Activated CD8-positive, alpha-beta memory T cell treated with anti-CD3 and anti-CD28 coated beads, Interleukin-2, amount 10 ng/mL, durations not matched to agents 7 days and 5 days (primary cell): Measurements from ENCODE around the gene SECISBP2. TPM values are rescaled to one million over a fixed set of nuclear protein-coding genes. Genes with fewer than 3 reads are reported as not detected.

ENCODE experiments used
- ATAC-seq: fragments of 150-1000 bp; cut with Tn5 transposase; one replicate; pipeline ENCODE4 v1.10.0; 2021; ENCODE audit warnings: moderate library complexity
- CTCF ChIA-PET: fragments of 350-600 bp; sonication (Branson Sonifier 250); formaldehyde crosslinking; loops from one replicate; lab custom pipeline; 2021; ENCODE audit warnings: antibody characterized with exemption; lab: Charles Lee
- DNase-seq: peaks from one replicate; pipeline ENCODE4 v3.0.0-alpha.2; 2020
- H3K27ac Mint-ChIP-seq: one replicate; pipeline ENCODE4 v1.8.0; 2021; ENCODE audit warnings: mild to moderate bottlenecking, mixed read lengths
- H3K27me3 Mint-ChIP-seq: one replicate; pipeline ENCODE4 v1.8.0; 2021; ENCODE audit warnings: mixed read lengths
- H3K36me3 Mint-ChIP-seq: one replicate; pipeline ENCODE4 v1.8.0; 2021; ENCODE audit warnings: mild to moderate bottlenecking, mixed read lengths
- H3K4me1 Mint-ChIP-seq: one replicate; pipeline ENCODE4 v1.8.0; 2021; ENCODE audit warnings: mixed read lengths
- H3K4me3 Mint-ChIP-seq: one replicate; pipeline ENCODE4 v1.8.0; 2021; ENCODE audit warnings: mild to moderate bottlenecking, moderate library complexity, mixed read lengths
- H3K9me3 Mint-ChIP-seq: one replicate; pipeline ENCODE4 v1.8.0; 2022; ENCODE audit warnings: low read depth, mixed read lengths
- total RNA-seq, 2 experiments: library from RNA; stranded (reverse); gene quantifications; one replicate each; pipeline ENCODE4 v1.2.3, GENCODE V29; 2021

Gene SECISBP2
- total RNA-seq, 2 experiments from 2014 or later, result 36.1 to 40.2 TPM

DNA sequence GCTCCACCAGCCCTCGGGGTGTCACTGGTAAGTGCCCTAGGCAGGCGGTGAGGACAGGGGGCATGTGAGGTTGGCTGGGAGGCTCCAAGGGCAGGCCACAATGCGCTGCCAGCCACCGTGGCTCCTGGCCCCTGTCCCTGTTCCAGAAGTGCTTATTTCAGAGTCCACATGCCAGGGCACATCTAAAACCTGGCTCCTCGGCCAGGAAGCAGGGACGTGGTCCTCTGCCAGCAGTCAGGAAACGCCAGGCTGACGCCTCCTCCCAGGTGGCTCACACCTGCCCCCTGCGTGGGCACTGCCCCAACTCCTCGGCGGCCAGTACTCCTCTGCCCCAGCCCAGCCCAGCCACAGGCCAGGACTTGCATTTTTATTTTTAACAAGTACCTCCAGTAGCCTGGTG lies 68.5 kb downstream of the SECISBP2 start:
- CTCF ChIA-PET, result interaction anchor here (1.5 kb wide), 1 partner anchor 12 kb away, joined by 3 read pairs; no protein-coding TSS in a partner anchor
- peaks cover 35% of the 10 kb centered on the region for H3K4me1 Mint-ChIP-seq

DNA sequence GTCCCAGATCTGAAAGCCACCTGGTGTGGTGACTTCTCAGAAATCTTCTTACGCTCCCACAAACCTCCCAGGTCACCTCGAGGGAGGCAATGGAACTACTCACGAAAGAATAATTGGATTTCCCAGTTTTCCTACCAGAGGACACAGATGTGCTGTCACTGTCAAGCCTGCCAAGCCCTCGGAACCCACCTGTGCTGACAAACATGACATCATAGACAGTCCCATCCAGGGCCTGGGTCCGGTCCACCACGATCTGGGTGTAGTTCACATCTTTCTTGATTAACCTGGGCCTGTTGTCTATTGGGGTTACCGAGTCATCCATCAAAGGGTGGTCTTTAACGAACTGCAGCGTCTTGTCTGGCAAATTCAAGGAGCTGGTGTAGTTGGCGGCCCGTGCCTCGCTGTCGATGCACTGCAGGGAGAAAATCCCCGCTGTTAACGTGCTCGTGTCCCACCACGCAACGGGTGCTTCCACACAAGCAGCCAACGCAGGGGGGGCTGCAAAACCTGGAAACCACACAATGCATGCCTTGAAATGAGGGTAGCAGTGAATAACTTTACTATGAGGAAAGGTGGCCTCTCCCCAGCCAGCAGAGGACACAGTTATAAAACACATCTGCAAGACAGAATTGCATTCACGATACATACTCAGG lies 69.0 kb downstream of the SECISBP2 start:
- DNase-seq, result no peak
- no peak overlapping the region for H3K27ac Mint-ChIP-seq
- peaks cover 34% of the 10 kb centered on the region for H3K4me1 Mint-ChIP-seq
- no peak for ATAC-seq
- H3K36me3 Mint-ChIP-seq, result peaks cover 83% of the 10 kb centered on the region
- H3K27me3 Mint-ChIP-seq, result no peaks in the 10 kb centered on the region
- H3K4me3 Mint-ChIP-seq, result no peak overlapping the region
- CTCF ChIA-PET, result no interaction called here
- no peaks in the 10 kb centered on the region for H3K9me3 Mint-ChIP-seq

More for the DNA sequence above, 68.5 kb downstream of the SECISBP2 start:
- H3K36me3 Mint-ChIP-seq, result peaks cover 82% of the 10 kb centered on the region
- no peak overlapping the region for H3K4me3 Mint-ChIP-seq
- no peak for DNase-seq
- H3K9me3 Mint-ChIP-seq, result no peaks in the 10 kb centered on the region
- H3K27ac Mint-ChIP-seq, result no peak overlapping the region
- no peak for ATAC-seq
- no peaks in the 10 kb centered on the region for H3K27me3 Mint-ChIP-seq

DNA sequence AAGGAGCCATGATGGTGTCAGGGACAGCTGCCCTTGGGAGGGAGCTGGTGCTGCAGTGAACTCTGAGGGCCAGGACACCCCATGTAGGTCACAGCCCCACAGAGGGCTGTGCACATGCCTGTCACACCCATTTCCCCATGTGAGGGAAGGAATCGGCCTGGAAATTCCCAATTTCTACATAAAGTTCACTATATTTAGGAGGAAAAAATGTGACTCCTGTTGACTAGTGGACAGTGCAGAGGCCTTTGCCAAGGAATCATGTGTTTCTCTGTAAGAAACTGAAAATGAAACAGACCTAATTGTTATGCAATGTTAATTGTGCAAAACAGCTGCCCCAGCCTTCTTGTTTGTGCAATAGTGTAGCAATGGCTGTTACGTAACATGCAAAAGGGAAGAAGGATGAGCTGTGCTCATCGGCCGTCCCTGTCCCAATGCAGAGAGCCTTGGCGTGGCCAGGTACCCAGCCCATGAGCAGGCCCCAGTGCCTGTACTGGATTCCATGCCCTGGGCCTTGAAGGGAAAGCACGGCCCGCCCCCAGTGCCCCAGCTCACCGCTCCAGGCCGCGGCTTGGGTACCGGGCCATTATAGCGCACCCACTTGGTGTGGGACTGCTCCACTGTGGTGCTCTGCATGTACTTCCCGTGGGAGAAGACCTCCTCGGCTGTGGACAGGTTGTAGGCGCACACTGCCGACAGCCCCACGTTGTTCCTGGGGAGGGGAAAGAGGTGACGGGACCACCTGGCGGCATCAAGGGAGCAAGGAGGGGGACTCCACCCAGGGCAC lies 70.0 kb downstream of the SECISBP2 start:
- Mint-ChIP-seq H3K27ac (no peak overlapping the region), H3K4me1 (peaks cover 35% of the 10 kb centered on the region), H3K4me3 (no peak overlapping the region), H3K9me3 (no peaks in the 10 kb centered on the region), H3K27me3 (no peaks in the 10 kb centered on the region), H3K36me3 (peaks cover 85% of the 10 kb centered on the region)
- ATAC-seq, result no peak
- DNase-seq, result no peak
- CTCF ChIA-PET, result interaction anchor here (0.6 kb wide), 1 partner anchor 35 kb away, joined by 3 read pairs; no protein-coding TSS in a partner anchor

DNA sequence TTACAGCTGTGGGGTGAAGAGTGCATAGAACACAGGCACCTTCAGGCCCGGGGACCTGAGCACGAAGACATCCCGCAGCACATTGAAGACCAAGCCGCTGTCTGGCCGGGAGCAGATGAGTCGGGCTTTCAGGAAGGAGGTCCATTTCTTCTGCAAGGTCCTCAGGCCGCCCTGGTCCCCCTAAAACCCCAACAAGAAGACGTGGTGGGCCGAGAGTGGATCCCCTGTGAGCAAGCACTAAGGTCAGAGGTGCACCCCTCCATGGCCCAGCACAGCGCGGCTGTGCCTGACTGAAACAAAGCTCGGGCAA lies 70.5 kb downstream of the SECISBP2 start:
- H3K9me3 Mint-ChIP-seq, result no peaks in the 10 kb centered on the region
- H3K27me3 Mint-ChIP-seq, result no peaks in the 10 kb centered on the region
- CTCF ChIA-PET, result interaction anchor here (0.6 kb wide), 1 partner anchor 36 kb away, joined by 3 read pairs; no protein-coding TSS in a partner anchor
- H3K27ac Mint-ChIP-seq, result no peak overlapping the region
- H3K36me3 Mint-ChIP-seq, result peaks cover 87% of the 10 kb centered on the region
- ATAC-seq (no peak), DNase-seq (no peak)
- H3K4me3 Mint-ChIP-seq, result no peak overlapping the region
- H3K4me1 Mint-ChIP-seq, result peaks cover 34% of the 10 kb centered on the region

DNA sequence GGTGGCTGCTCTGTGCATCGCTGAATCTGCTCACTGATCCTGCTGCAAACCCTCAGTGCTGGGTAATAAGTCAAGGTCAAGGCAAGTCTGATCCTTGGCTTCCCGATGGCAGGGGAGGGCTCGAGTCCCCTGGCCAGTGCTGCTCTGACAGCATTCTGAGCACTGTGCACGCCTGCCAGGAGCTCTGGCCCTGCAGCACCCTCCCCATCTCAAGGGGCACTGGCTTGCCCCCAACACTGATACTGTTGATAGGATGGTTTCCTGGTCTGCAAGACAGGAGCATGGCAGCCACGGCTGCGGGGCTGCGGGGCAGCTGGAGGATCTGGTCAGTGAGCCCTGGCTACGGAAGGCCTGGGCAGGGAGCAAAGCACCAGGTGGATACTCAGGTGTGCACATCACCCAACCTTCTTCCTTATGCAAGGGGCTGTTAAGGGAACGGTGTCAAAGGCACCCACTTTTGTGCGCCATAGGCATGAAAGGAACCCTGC lies 71.8 kb downstream of the SECISBP2 start:
- H3K27me3 Mint-ChIP-seq, result no peaks in the 10 kb centered on the region
- H3K27ac Mint-ChIP-seq, result peak overlapping the region; percentile 72
- ATAC-seq, result no peak
- H3K4me3 Mint-ChIP-seq, result no peak overlapping the region
- no peak for DNase-seq
- peaks cover 86% of the 10 kb centered on the region for H3K36me3 Mint-ChIP-seq
- CTCF ChIA-PET, result no interaction called here
- H3K4me1 Mint-ChIP-seq, result peaks cover 33% of the 10 kb centered on the region
- no peaks in the 10 kb centered on the region for H3K9me3 Mint-ChIP-seq

DNA sequence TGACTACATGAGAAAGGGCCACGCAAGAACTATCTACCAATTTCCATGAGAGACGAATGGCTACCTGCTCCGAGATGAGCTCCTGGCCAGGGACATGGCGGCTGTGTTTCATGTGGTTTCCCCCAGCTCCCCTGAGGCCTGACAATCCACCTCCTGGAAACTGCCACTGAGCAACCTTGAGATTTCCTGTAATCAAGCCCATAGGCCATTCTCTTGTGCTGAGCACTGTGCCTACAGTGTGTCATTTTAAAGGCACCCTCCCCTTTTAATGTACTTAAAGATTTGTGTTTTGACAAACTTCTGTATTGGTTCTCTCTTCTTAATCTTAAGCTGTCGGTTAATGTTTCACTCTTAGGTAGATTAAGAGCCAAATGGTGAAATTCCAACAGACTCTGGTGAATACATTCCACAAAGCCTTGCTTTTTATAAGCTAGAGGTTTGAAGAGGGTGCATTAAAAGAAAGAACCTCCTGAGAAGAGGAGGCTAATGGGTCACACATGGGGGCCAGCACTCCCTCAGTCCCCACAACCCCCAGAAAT lies 72.3 kb downstream of the SECISBP2 start:
- no peaks in the 10 kb centered on the region for H3K27me3 Mint-ChIP-seq
- H3K9me3 Mint-ChIP-seq, result no peaks in the 10 kb centered on the region
- peaks cover 89% of the 10 kb centered on the region for H3K36me3 Mint-ChIP-seq
- H3K4me3 Mint-ChIP-seq, result no peak overlapping the region
- H3K27ac Mint-ChIP-seq, result peak overlapping the region; percentile 38
- DNase-seq (no peak), ATAC-seq (no peak)
- CTCF ChIA-PET, result no interaction called here
- peaks cover 32% of the 10 kb centered on the region for H3K4me1 Mint-ChIP-seq

DNA sequence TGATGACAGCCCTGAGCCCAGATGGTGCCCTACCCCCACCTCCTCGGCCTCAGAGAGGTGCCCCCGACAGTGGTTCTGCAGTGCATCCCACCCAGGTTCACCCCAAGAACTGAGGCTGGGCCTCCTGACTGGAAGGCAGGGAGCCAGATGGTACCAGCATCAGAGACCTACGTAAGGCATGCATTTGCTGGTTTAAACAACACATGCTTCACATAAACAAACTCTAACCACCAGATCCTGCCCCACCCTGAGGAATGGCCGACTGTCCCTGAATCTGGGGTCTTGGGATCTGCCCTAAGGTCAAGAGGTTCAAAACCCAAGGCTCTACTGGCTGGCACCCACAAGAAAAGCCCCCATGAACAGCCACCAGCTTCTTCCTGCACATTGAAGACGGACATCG lies 73.3 kb downstream of the SECISBP2 start:
- DNase-seq (no peak), ATAC-seq (no peak)
- no peak overlapping the region for H3K27ac Mint-ChIP-seq
- peaks cover 32% of the 10 kb centered on the region for H3K4me1 Mint-ChIP-seq
- no peaks in the 10 kb centered on the region for H3K9me3 Mint-ChIP-seq
- peaks cover 89% of the 10 kb centered on the region for H3K36me3 Mint-ChIP-seq
- no peak overlapping the region for H3K4me3 Mint-ChIP-seq
- CTCF ChIA-PET, result no interaction called here
- H3K27me3 Mint-ChIP-seq, result no peaks in the 10 kb centered on the region

DNA sequence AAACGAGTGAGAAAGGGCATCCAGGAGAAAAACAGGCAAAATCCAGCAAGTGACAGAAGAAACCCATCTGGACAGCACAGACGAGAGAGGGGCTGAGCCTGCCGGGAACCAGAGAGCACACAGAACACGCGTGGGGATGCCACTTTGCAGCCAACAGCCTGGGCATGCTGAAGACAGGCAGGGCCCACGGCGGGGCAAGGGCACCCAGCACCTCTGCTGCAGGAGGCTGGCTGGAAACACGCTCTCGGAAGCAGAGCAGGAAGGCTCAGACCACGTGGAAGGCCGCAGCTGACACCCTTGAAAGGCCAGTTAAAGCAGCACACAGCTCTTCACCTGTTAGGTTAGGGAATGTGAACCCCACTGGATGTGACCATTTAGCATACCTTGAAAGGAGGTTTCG lies 76.1 kb downstream of the SECISBP2 start:
- CTCF ChIA-PET, result no interaction called here
- no peaks in the 10 kb centered on the region for H3K9me3 Mint-ChIP-seq
- H3K4me1 Mint-ChIP-seq, result peaks cover 28% of the 10 kb centered on the region
- H3K36me3 Mint-ChIP-seq, result peaks cover 89% of the 10 kb centered on the region
- no peak overlapping the region for H3K4me3 Mint-ChIP-seq
- ATAC-seq (no peak), DNase-seq (no peak)
- H3K27ac Mint-ChIP-seq, result no peak overlapping the region
- H3K27me3 Mint-ChIP-seq, result no peaks in the 10 kb centered on the region

DNA sequence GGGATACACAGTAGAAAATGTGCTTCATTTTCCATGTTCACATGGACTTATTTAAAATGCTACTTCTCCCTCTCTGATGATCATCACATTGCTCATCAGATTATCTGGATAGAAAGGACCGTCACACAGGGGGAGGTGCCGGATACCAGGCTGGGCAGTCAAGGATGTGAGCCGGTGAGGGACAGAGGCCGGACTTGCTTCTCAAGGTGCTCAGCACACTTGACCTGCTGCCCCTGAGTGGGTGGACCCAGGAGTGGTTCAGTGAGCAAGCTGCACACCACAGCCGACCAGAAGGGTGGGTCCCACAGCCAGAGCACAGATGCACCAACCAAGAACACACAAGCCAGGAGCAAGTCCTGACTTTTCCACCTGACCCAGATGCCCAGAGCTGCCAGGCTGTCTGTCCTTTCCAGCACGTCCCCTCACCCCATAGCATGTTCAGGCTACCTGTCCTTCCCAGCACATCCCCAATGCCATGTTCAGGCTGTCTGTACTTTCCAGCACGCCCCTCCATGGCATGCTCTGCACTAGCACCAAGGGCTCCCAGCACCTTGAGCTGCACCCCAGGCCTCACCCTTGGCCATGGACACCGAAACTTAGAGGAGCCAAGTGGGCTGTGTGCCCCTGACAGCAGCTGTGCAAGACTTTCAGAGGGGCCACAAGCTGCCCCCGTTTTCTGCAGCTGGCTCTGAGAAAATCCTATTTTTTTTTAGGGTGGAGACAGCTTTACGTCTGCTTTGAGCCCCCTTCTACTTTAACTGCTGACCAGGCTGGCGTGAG lies 77.8 kb downstream of the SECISBP2 start:
- CTCF ChIA-PET, result no interaction called here
- H3K9me3 Mint-ChIP-seq, result no peaks in the 10 kb centered on the region
- H3K36me3 Mint-ChIP-seq, result peaks cover 84% of the 10 kb centered on the region
- no peaks in the 10 kb centered on the region for H3K27me3 Mint-ChIP-seq
- DNase-seq, result no peak
- H3K27ac Mint-ChIP-seq, result peak overlapping the region; percentile 35
- no peak overlapping the region for H3K4me3 Mint-ChIP-seq
- H3K4me1 Mint-ChIP-seq, result peaks cover 18% of the 10 kb centered on the region
- ATAC-seq, result no peak

DNA sequence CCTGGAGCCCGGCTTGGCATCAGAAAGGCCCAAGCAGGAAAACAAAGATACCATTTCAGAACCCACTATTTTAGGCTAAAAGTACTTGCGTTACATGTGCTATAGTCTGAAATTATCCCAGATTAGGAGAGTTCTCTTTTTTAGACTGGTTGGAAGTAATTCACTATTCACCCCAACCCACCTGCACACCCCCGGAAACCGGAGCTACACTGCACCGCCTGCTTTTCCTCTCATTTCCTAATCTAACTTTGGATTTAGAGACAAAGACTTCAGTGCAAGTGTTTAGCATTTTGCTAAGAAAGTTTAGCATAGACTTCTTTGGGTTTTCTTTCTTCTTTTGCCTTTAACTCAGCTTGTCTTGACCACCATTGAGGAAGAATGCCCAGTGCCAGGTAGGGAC lies 79.2 kb downstream of the SECISBP2 start:
- Mint-ChIP-seq H3K27me3 (no peaks in the 10 kb centered on the region), H3K36me3 (peaks cover 84% of the 10 kb centered on the region), H3K4me3 (no peak overlapping the region), H3K9me3 (no peaks in the 10 kb centered on the region), H3K27ac (peak overlapping the region; percentile 27), H3K4me1 (peaks cover 19% of the 10 kb centered on the region)
- ATAC-seq, result no peak
- CTCF ChIA-PET, result no interaction called here
- DNase-seq, result no peak

DNA sequence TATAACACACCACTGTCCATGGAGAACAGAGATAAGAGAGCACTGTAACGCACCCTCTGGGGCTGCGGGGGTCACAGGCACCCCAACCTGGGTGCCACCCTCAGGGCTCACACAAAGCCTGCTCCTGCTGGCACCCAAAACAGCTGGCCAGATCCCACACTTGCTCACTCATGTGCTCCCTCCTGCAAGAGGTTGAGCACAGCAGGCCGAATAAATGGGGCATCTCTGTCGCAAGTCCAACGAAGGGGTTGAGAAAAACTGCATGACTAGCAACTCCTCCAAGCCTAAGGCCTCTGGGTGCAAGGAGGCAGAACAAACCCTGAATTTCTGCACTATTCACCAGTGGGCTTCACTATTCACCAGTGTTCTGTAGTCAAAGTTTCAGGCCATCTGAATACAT lies 80.3 kb downstream of the SECISBP2 start:
- no peaks in the 10 kb centered on the region for H3K27me3 Mint-ChIP-seq
- peaks cover 15% of the 10 kb centered on the region for H3K4me1 Mint-ChIP-seq
- CTCF ChIA-PET, result interaction anchor here (1.0 to 1.2 kb wide), 2 partner anchors 24 to 28 kb away, joined by 4 to 5 read pairs; no protein-coding TSS in a partner anchor
- peaks cover 79% of the 10 kb centered on the region for H3K36me3 Mint-ChIP-seq
- H3K9me3 Mint-ChIP-seq, result no peaks in the 10 kb centered on the region
- no peak overlapping the region for H3K27ac Mint-ChIP-seq
- DNase-seq (no peak), ATAC-seq (no peak)
- no peak overlapping the region for H3K4me3 Mint-ChIP-seq

DNA sequence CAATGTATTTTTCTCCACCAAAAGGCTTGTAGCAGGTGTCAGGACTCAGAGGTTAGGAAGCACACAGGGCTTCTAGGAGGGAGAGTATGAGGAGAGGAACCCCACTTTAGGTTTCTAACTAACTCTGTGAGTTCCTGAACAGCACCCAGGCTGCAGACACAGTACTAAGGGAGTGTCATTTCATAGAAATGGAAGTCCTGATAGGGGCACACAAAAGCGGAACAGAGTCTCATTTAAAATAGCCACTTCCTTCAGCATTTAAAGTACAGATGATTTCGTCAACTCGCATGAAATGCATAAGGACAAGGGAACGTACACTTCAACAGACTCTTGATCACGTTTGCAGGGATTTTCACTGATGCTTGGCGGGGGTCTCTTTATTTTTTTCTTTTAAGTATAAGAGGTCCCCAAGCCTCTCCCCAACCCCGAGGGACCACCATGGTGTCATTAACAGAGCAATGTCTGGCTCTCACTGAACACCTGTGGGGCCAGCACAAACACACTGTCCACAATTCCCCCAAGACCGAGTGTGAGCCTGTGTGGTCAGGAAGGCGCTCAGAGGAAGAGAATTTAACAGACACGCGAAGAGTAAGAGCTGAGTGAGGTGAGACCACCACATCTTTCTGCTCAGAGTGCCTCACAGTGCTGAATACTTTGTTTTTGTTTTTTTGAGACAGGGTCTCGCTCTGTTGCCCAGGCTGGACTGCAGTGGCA lies 82.3 kb downstream of the SECISBP2 start:
- H3K4me3 Mint-ChIP-seq, result no peak overlapping the region
- ATAC-seq (no peak), DNase-seq (no peak)
- H3K9me3 Mint-ChIP-seq, result no peaks in the 10 kb centered on the region
- H3K36me3 Mint-ChIP-seq, result peaks cover 82% of the 10 kb centered on the region
- peak overlapping the region; percentile 46 for H3K27ac Mint-ChIP-seq
- no peaks in the 10 kb centered on the region for H3K27me3 Mint-ChIP-seq
- peaks cover 30% of the 10 kb centered on the region for H3K4me1 Mint-ChIP-seq
- CTCF ChIA-PET, result interaction anchor here (2.0 kb wide), 1 partner anchor 148 kb away, joined by 6 read pairs; no protein-coding TSS in a partner anchor
